GM08714 (cell line): Measurements from ENCODE around the gene FHOD1.

Source experiments
- H3K4me3 ChIP-seq: fragments of 200-500 bp; sonication (Bioruptor generic); 2 replicates; pipeline ENCODE4 v1.5.1; 2014; ENCODE audit warnings: mild to moderate bottlenecking, low read length, inconsistent platforms
- ZNF274 ChIP-seq: IDR thresholded peaks from 2 replicates; pipeline ENCODE4 v1.6.1; 2012; ENCODE audit warnings: mild to moderate bottlenecking, low read depth, low read length

The FHOD1 gene

GRCh38 chr16:67264866-67265265 lies 17.6 kb upstream of the FHOD1 start:
- TF ChIP-seq ZNF274: no peak
- H3K4me3 ChIP-seq: no peak overlapping the region

GRCh38 chr16:67264277-67264676 lies 17.0 kb upstream of the FHOD1 start:
- H3K4me3 ChIP-seq: no peak overlapping the region
- no peak for TF ChIP-seq ZNF274

GRCh38 chr16:67263201-67263600 lies 15.9 kb upstream of the FHOD1 start:
- TF ChIP-seq ZNF274: no peak
- no peak overlapping the region for H3K4me3 ChIP-seq

- no peak for TF ChIP-seq ZNF274
- H3K4me3 ChIP-seq: no peak overlapping the region
Measured at GRCh38 chr16:67260426-67261063, 13.3 kb upstream of the FHOD1 start.

GRCh38 chr16:67259705-67260104 lies 12.4 kb upstream of the FHOD1 start:
- no peak for TF ChIP-seq ZNF274
- no peak overlapping the region for H3K4me3 ChIP-seq

GRCh38 chr16:67258161-67258835 lies 11.0 kb upstream of the FHOD1 start:
- no peak for TF ChIP-seq ZNF274
- no peak overlapping the region for H3K4me3 ChIP-seq

- no peak for TF ChIP-seq ZNF274
- H3K4me3 ChIP-seq: no peak overlapping the region
Measured at GRCh38 chr16:67257486-67258160, 10.3 kb upstream of the FHOD1 start.

GRCh38 chr16:67256701-67257230 lies 9.5 kb upstream of the FHOD1 start:
- H3K4me3 ChIP-seq: no peak overlapping the region
- TF ChIP-seq ZNF274: no peak

GRCh38 chr16:67255553-67256221 lies 8.4 kb upstream of the FHOD1 start:
- no peak overlapping the region for H3K4me3 ChIP-seq
- TF ChIP-seq ZNF274: no peak

GRCh38 chr16:67254801-67255552 lies 7.7 kb upstream of the FHOD1 start:
- TF ChIP-seq ZNF274: no peak
- no peak overlapping the region for H3K4me3 ChIP-seq

- H3K4me3 ChIP-seq: no peak overlapping the region
- TF ChIP-seq ZNF274: no peak
Measured at GRCh38 chr16:67252609-67253497, 5.6 kb upstream of the FHOD1 start.

- H3K4me3 ChIP-seq: no peak overlapping the region
Measured at GRCh38 chr16:67250045-67250327, 2.7 kb upstream of the FHOD1 start.

More at GRCh38 chr16:67250045-67250327, 2.7 kb upstream of the FHOD1 start:
- TF ChIP-seq ZNF274: no peak
